Keratinocyte (primary cell): ENCODE results near the gene SUGCT. TPM values are rescaled to one million over a fixed set of nuclear protein-coding genes. Genes with fewer than 3 reads are reported as not detected.

Source experiments
- DNase-seq: peaks from one replicate; pipeline ENCODE4 v3.0.0-alpha.2; 2011; ENCODE audit warnings: low read depth, missing footprints, low spot score
- FAIRE-seq: peaks from 2 replicates; lab custom pipeline; 2011; peaks lifted over from hg19 to GRCh38; lab: Jason Lieb, UNC
- H2AFZ ChIP-seq: 2 replicates; pipeline ENCODE4 v1.6.0; 2012; ENCODE audit warnings: low read length, control low read depth, inconsistent platforms; ENCODE audit not compliant: control insufficient read depth
- H3K27ac ChIP-seq: 2 replicates; pipeline ENCODE4 v1.5.1; 2011; ENCODE audit warnings: low read length; ENCODE audit not compliant: control insufficient read depth, insufficient read depth
- H3K27me3 ChIP-seq: 3 replicates; pipeline ENCODE4 v1.6.0; 2011; ENCODE audit warnings: low read length; ENCODE audit not compliant: control insufficient read depth, insufficient read depth; ENCODE audit errors: extremely low read depth
- H3K36me3 ChIP-seq, 2 experiments: 2 replicates in 1 of 2; 3 replicates in 1 of 2; pipeline ENCODE4 v1.5.1; 2011; ENCODE audit warnings: low read length in 2 of 2, mild to moderate bottlenecking in 1 of 2; ENCODE audit not compliant: control insufficient read depth in 2 of 2, insufficient read depth in 2 of 2; ENCODE audit errors: extremely low read depth in 1 of 2
- H3K4me1 ChIP-seq: 3 replicates; pipeline ENCODE4 v1.5.1; 2011; ENCODE audit warnings: low read length; ENCODE audit not compliant: control insufficient read depth, insufficient read depth; ENCODE audit errors: extremely low read depth
- H3K4me2 ChIP-seq: 3 replicates; pipeline ENCODE4 v1.6.0; 2011; ENCODE audit warnings: low read depth, low read length; ENCODE audit not compliant: control insufficient read depth, insufficient read depth; ENCODE audit errors: extremely low read depth
- H3K4me3 ChIP-seq, 3 experiments: fragments of 200-600 bp in 1 of 3; sonication (generic) in 1 of 3; 2 replicates in 2 of 3; 3 replicates in 1 of 3; pipeline ENCODE4 v1.5.1; 2011 to 2016; ENCODE audit warnings: low read length in 3 of 3, mild to moderate bottlenecking in 3 of 3, control low read depth in 2 of 3, inconsistent platforms in 1 of 3, low read depth in 1 of 3, mixed read lengths in 1 of 3, mixed run types in 1 of 3, moderate library complexity in 1 of 3; ENCODE audit not compliant: control insufficient read depth in 2 of 3, insufficient read depth in 2 of 3; ENCODE audit errors: extremely low read depth in 1 of 3
- H3K79me2 ChIP-seq: 2 replicates; pipeline ENCODE4 v1.6.0; 2012; ENCODE audit warnings: low read length; ENCODE audit not compliant: control insufficient read depth, insufficient read depth
- H3K9ac ChIP-seq: 3 replicates; pipeline ENCODE4 v1.6.0; 2011; ENCODE audit warnings: low read length; ENCODE audit not compliant: control insufficient read depth, insufficient read depth; ENCODE audit errors: extremely low read depth
- H3K9me1 ChIP-seq: 3 replicates; pipeline ENCODE4 v1.6.0; 2011; ENCODE audit warnings: low read length; ENCODE audit not compliant: control insufficient read depth, insufficient read depth; ENCODE audit errors: extremely low read depth
- H3K9me3 ChIP-seq: 2 replicates; pipeline ENCODE4 v1.5.1; 2012; ENCODE audit warnings: low read depth, low read length; ENCODE audit not compliant: control insufficient read depth
- H4K20me1 ChIP-seq: 3 replicates; pipeline ENCODE4 v1.6.0; 2011; ENCODE audit warnings: low read length; ENCODE audit not compliant: control insufficient read depth, insufficient read depth; ENCODE audit errors: extremely low read depth
- EZH2 ChIP-seq: IDR thresholded peaks from one replicate; pipeline ENCODE4 v1.6.1; 2012; ENCODE audit warnings: inconsistent platforms, mild to moderate bottlenecking, low read length, moderate library complexity
- dilution Hi-C: fragments of 300-500 bp; cut with MboI; formaldehyde crosslinking; loops from one replicate; pipeline ENCODE4 v1.7.0; 2020; ENCODE audit warnings: low sequenced_read_pairs; ENCODE audit not compliant: extremely low pct_ligation_motif_present
- polyA plus RNA-seq, 5 experiments: library from polyadenylated mRNA; depleted of rRNA in 3 of 5; stranded (reverse) in 3 of 5; stranded (forward) in 1 of 5; unstranded in 1 of 5; fragments of >200 nt; gene quantifications; 1 replicate in 1 of 5; 2 replicates in 3 of 5; 3 replicates in 1 of 5; pipeline versions ENCODE4 v1.2.1 to v1.2.3, GENCODE V29; 2011 to 2012; ENCODE audit warnings: missing spikeins in 2 of 5, low read depth in 1 of 5, low replicate concordance in 1 of 5
- TF ChIP-seq, protein P1 (sequence below), 3 experiments: IDR thresholded peaks in 1 of 3; conservative IDR thresholded peaks in 1 of 3; optimal IDR thresholded peaks in 1 of 3; 2 replicates in 2 of 3; 3 replicates in 1 of 3; pipeline versions ENCODE3 to v1.5.1; 2011; ENCODE audit warnings: low read length in 3 of 3, mild to moderate bottlenecking in 3 of 3, moderate library complexity in 2 of 3, control low read depth in 1 of 3, inconsistent platforms in 1 of 3; ENCODE audit not compliant: insufficient read depth in 2 of 3; ENCODE audit errors: extremely low read depth in 1 of 3

The SUGCT gene
- polyA plus RNA-seq, 1 donor (not counting 4 experiments of a cell fraction or from before 2014, with no cell fraction given): 134 TPM

GRCh38 chr7:40848541-40849221 lies 713.9 kb downstream of the SUGCT start:
- Histone ChIP-seq H3K36me3 (peaks cover 0 to 3% of the 10 kb centered on the region in 2 experiments), H3K9ac (no peak overlapping the region)
- dilution Hi-C loops: no loop called here

GRCh38 chr7:40850017-40850416 lies 715.2 kb downstream of the SUGCT start:
- TF ChIP-seq, protein P1, sequence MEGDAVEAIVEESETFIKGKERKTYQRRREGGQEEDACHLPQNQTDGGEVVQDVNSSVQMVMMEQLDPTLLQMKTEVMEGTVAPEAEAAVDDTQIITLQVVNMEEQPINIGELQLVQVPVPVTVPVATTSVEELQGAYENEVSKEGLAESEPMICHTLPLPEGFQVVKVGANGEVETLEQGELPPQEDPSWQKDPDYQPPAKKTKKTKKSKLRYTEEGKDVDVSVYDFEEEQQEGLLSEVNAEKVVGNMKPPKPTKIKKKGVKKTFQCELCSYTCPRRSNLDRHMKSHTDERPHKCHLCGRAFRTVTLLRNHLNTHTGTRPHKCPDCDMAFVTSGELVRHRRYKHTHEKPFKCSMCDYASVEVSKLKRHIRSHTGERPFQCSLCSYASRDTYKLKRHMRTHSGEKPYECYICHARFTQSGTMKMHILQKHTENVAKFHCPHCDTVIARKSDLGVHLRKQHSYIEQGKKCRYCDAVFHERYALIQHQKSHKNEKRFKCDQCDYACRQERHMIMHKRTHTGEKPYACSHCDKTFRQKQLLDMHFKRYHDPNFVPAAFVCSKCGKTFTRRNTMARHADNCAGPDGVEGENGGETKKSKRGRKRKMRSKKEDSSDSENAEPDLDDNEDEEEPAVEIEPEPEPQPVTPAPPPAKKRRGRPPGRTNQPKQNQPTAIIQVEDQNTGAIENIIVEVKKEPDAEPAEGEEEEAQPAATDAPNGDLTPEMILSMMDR (optimal IDR thresholded peaks at IDR 0.05 in 1 of 3, IDR thresholded peaks at IDR 0.05 in 1 of 3, conservative IDR thresholded peaks at IDR 0.05 in 1 of 3; ENCODE audit: extremely low read depth in 1 of 3, insufficient read depth in 2 of 3, low read length in 3 of 3): no peak
- TF ChIP-seq EZH2: no peak
- no peak overlapping the region for H3K4me2 ChIP-seq
- dilution Hi-C loops: no loop called here
- no peak overlapping the region for H2AFZ ChIP-seq
- DNase-seq (no peak), FAIRE-seq (peak; percentile 41)
- no peaks in the 10 kb centered on the region for H3K9me3 ChIP-seq
- no peaks in the 10 kb centered on the region for H4K20me1 ChIP-seq
- peaks cover 63% of the 10 kb centered on the region for H3K79me2 ChIP-seq
- H3K4me1 ChIP-seq: no peaks in the 10 kb centered on the region
- H3K27me3 ChIP-seq: no peaks in the 10 kb centered on the region
- H3K9ac ChIP-seq: no peak overlapping the region
- H3K36me3 ChIP-seq: peaks cover 0 to 3% of the 10 kb centered on the region in 2 experiments
- no peaks in the 10 kb centered on the region for H3K9me1 ChIP-seq
- H3K4me3 ChIP-seq: no peak overlapping the region
- H3K27ac ChIP-seq: no peak overlapping the region

More at GRCh38 chr7:40848541-40849221, 713.9 kb downstream of the SUGCT start:
- Histone ChIP-seq H3K4me1 (peaks cover 9% of the 10 kb centered on the region), H3K4me2 (no peak overlapping the region), H3K4me3 (no peak overlapping the region), H3K79me2 (peaks cover 70% of the 10 kb centered on the region), H3K27me3 (no peaks in the 10 kb centered on the region), H2AFZ (no peak overlapping the region), H4K20me1 (no peaks in the 10 kb centered on the region), H3K9me1 (no peaks in the 10 kb centered on the region), H3K9me3 (no peaks in the 10 kb centered on the region), H3K27ac (no peak overlapping the region)
- no peak for DNase-seq
- TF ChIP-seq, protein P1 (optimal IDR thresholded peaks at IDR 0.05 in 1 of 3, IDR thresholded peaks at IDR 0.05 in 1 of 3, conservative IDR thresholded peaks at IDR 0.05 in 1 of 3; ENCODE audit: extremely low read depth in 1 of 3, insufficient read depth in 2 of 3, low read length in 3 of 3): no peak
- TF ChIP-seq EZH2: no peak
- FAIRE-seq: peak; percentile 13
